GM19238 (cell line): ENCODE results near the gene HPX.
A peak's percentile ranks its signal among the peaks of the same experiment; 100 is the strongest.
"Not testable (repeated sequence)": the region's sequence is repeated elsewhere in the genome, so short reads cannot be mapped to it uniquely, and the experiment has no call there.

ENCODE experiments used
- DNase-seq: peaks from one replicate; pipeline ENCODE4 v3.0.0; 2011; ENCODE audit warnings: low spot score; ENCODE audit not compliant: insufficient read length

Gene HPX

DNA sequence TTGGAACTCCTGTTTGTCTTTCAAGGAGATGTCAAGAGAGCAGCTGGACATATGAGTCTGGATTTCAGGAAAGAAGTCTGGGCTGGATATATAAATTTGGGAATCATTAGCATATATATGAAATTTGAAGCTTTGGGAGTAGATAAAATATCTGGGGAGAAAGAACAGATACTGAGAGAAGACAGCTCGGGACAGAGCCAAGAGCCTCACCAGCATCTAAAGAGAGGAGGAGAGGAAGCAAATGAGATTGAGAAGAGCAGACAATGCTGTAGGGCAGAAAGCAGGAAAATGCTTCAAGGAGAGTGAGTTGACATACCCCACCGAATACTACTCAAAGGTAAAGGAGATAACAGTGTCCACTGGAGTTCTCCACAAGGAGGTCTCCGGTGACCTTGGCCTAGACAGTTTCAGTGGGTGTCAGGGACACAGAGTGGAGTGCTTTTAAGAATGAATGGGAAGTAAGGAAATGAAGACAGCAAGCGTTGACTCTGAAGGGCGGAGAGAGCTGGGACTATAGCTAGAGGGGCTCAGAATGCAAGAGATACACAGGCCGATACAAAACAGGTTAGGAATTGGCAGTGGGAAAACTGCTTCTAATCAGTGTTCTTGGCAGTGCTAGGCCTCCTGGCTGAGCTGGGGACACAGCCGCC is 22.8 kb downstream of the HPX start:
- DNase-seq = no peak

DNA sequence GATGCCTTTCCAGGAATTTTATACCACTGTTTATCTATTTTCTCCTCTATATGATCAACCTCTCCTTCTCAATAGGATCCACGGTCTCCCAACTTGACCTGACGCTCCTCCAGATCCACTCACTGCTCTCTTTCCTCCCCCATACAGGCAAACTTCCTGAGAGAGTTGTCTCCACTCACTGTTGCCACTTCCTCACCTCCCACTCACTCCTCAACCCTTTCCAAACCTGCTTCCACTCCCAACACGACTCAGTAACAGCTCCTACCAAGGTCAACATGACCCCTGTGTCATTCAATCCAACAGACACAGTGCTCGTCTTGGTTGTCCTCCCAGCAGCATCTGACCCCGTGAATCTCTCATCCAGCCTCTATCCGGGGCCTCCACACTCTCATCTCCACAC is 25.0 kb downstream of the HPX start:
- no peak for DNase-seq

DNA sequence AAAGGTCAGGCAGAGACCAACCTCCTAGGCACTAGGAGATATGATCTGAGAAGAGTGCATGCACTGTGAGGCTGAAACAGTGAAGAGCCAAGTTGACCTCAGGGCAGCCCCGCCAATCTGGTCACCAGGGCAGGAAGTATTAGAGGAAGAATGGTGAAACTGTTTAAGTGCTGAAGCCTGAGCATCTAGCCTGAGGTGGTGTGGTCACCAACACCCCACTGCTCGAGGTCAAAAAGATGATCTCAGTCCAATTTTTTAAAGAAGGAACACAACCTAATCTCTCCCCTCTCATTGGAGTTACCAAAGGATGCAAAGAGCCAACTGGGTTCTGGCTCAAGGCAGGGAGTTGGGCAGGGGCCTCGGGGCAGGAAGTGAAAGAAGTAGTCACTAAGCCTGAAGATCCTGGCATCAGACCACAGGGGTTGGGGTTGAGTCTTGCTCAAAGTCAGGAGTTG is 25.9 kb downstream of the HPX start:
- DNase-seq = no peak

- DNase-seq = no peak
Measured at GRCh38 chr11:6413791-6414201, 27.0 kb downstream of the HPX start.

GRCh38 chr11:6411594-6412031 is 29.2 kb downstream of the HPX start:
- DNase-seq = no peak

GRCh38 chr11:6410695-6411430 is 29.9 kb downstream of the HPX start:
- no peak for DNase-seq

DNA sequence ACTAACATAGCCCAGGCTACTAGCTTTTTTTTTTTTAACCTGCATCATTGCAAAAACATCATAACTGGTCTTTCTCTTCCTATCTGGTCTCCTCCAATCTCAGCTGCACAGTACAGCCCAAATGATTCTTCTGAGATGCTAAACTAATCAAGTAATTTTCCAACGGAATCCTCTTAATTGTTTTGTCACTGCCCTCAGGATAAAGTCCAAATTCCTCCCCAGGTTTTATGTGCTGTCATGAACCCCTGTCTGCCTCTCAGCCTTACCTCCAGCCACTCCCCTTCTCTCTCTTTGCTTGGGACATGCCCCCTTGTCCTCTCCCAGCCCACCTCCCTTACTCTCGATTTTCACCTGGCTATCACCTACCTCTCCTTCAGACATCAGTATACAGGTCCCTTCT is 34.4 kb downstream of the HPX start:
- DNase-seq = no peak

DNA sequence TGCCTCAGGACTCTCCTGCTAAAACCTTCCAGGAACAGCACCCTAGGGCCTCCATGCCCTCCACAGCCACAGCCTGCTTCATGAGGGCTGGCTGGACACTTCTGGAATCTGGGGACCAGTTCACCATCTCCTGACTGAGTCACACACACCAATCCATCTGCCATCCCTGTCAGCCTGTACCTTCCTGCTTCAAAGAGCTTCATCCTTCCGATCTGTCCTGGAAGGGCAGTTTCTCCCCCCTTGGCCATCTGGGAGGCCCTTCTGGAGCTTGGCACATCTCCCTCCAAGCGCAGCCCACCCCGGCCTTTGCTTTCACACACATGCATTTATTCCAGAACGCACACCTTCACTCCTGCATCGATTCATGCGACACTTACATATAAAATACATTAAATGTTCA is 34.9 kb downstream of the HPX start:
- DNase-seq = no peak

- DNase-seq = no peak
Measured at GRCh38 chr11:6405052-6405667, 35.6 kb downstream of the HPX start.

- DNase-seq = no peak
Measured at GRCh38 chr11:6404342-6405051, 36.3 kb downstream of the HPX start.

DNA sequence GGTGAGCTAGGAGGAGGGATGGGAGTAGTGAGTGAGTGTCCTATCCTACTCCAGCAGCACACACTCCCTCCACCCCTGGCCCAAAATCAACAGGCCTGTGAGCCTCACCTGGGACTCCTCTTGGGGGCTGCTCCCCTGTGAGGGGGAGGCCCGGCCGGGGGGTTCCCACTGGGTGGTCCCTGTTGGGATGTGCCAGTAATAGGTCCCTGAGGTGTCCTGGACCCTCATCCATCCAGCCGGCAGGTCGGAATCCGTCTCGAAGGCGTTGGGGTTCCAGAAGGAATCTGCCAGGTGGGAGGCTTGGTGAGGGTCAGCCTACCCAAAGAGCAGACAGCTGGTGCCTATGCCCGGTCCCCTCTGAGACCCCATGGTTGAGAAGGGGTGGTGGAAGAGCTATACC is 37.2 kb downstream of the HPX start:
- no peak for DNase-seq

GRCh38 chr11:6402561-6402981 is 38.2 kb downstream of the HPX start:
- peak; percentile 69 for DNase-seq

GRCh38 chr11:6402061-6402470 is 38.7 kb downstream of the HPX start:
- DNase-seq = no peak

GRCh38 chr11:6401464-6401863 is 39.3 kb downstream of the HPX start:
- DNase-seq = no peak

DNA sequence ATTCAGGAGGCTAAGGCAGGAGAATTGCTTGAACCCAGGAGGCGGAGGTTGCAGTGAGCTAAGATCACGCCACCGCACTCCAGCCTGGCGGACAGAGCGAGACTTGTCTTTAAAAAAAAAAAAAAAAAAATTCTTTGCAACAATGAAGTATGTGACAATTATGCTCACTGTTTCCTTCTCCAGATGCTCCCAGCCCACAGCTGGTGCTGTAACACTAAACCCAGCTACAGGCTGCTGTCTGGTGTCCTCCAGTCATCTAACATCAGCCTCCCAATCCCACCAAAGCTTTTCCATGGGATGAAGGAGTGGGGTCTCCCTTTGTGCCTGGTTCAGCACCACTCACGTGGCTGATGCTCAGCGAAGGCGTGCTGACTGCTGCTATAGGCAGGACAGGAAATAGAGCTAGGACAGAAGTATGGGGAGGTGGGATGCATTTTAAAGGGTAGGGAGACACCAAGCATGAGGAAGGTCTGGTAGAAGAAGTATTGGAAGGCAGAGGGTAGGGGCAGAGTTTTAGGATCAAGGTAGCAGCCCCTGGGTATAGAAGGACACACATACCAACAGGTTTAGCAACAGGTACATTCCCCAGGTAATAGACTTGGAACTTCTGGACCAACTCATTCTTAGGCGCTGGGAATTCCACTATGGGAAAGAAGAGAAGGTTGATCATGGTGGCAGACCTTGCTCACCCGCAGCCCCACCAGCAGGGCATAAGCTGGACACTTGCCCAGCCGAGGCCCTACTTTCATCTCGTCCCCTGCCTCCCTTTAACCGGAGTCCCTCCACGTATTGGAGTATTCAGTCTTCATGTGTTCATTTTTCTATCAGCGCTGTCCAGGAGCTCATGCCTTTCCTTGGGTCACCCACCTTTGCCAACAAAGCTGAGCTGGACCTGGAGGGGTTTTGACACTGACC is 40.1 kb downstream of the HPX start:
- DNase-seq = no peak

- no peak for DNase-seq
Measured at GRCh38 chr11:6397636-6398035, 43.2 kb downstream of the HPX start.

DNA sequence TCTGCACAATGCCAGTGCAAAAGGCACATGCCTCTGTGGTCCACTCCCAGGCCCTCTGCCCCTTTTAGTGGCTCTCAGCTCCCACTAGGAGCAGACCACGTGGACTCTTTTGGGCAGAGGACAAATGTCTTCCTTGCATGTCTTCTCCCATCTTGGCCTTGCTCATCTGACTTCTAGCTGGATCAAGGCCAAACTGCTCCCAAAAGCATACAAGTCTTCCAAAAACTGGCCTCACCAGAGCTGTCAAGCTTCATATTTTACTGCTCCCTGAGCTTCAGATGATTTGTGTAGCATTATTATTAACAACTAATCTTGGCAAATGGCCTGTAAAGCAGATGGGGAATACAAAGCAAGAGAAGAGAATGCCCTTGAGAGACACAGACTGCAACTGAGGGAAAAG is 43.6 kb downstream of the HPX start:
- DNase-seq = no peak

- DNase-seq = no peak
Measured at GRCh38 chr11:6395470-6396060, 45.2 kb downstream of the HPX start.

DNA sequence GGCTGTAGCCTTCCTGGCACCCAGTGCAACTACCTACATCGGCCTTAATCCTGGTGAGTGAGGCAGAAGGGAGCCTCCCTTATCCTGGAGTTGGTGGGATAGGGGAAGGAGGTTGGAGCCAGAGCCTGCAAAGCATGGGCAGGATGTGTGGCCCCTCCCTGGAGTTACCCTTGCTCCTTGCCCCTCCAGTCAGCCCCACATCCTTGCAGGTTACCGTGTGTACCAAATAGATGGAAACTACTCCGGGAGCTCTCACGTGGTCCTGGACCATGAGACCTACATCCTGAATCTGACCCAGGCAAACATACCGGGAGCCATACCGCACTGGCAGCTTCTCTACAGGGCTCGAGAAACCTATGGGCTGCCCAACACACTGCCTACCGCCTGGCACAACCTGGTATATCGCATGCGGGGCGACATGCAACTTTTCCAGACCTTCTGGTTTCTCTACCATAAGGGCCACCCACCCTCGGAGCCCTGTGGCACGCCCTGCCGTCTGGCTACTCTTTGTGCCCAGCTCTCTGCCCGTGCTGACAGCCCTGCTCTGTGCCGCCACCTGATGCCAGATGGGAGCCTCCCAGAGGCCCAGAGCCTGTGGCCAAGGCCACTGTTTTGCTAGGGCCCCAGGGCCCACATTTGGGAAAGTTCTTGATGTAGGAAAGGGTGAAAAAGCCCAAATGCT is 46.7 kb downstream of the HPX start:
- no peak for DNase-seq

GRCh38 chr11:6392251-6392650 is 48.5 kb downstream of the HPX start:
- DNase-seq = not testable (repeated sequence)
